T-cell (primary cell): ENCODE results near the gene LLCFC1. TPM values are rescaled to one million over a fixed set of nuclear protein-coding genes. Genes with fewer than 3 reads are reported as not detected.

Source experiments
- ATAC-seq, 4 experiments: fragments of 200-7000 bp in 3 of 4; fragments of 150-1000 bp in 1 of 4; cut with Tn5 transposase; replicated peaks in 1 of 4; 1 replicate in 3 of 4; 2 replicates in 1 of 4; pipeline ENCODE4 v1.10.0; 2021; ENCODE audit warnings: moderate library complexity in 3 of 4, mild to moderate bottlenecking in 2 of 4, moderate number of reproducible peaks in 1 of 4
- CTCF ChIA-PET, 2 donors: fragments of 300-600 bp; sonication (Branson Sonifier 250); formaldehyde crosslinking; loops; one replicate each; lab custom pipeline; 2022; ENCODE audit warnings: antibody characterized with exemption in 2 of 2; lab: Charles Lee
- POLR2A ChIA-PET, 2 donors: fragments of 300-600 bp; sonication (Branson Sonifier 250); formaldehyde crosslinking; loops; one replicate each; lab custom pipeline; 2022; ENCODE audit warnings: antibody characterized with exemption in 2 of 2; lab: Charles Lee
- DNase-seq, 35 experiments: peaks; one replicate each; pipeline versions ENCODE4 v3.0.0 to v3.0.0-alpha.2; 2013 to 2023
- H3K27ac ChIP-seq: one replicate; pipeline ENCODE4 v1.5.1; 2013; ENCODE audit warnings: low read length
- H3K27me3 ChIP-seq, 2 experiments: replicated peaks in 1 of 2; 1 replicate in 1 of 2; 2 replicates in 1 of 2; pipeline versions ENCODE4 v1.6.1 to v1.7.0; 2013; ENCODE audit warnings: low read length in 1 of 2, mixed read lengths in 1 of 2; ENCODE audit not compliant: control insufficient read depth in 2 of 2, insufficient read depth in 2 of 2; ENCODE audit errors: extremely low read depth in 1 of 2
- H3K36me3 ChIP-seq, 2 donors: 1 replicate in 1 of 2; 2 replicates in 1 of 2; pipeline versions ENCODE4 v1.6.1 to v1.7.0; 2013; ENCODE audit warnings: low read length in 1 of 2; ENCODE audit not compliant: control insufficient read depth in 2 of 2, insufficient read depth in 1 of 2; ENCODE audit errors: extremely low read depth in 1 of 2
- H3K4me1 ChIP-seq, 2 experiments: 1 replicate in 1 of 2; 2 replicates in 1 of 2; pipeline versions ENCODE4 v1.6.1 to v1.7.0; 2013; ENCODE audit warnings: low read length in 2 of 2, mixed read lengths in 1 of 2; ENCODE audit not compliant: insufficient read depth in 2 of 2, control insufficient read depth in 1 of 2; ENCODE audit errors: extremely low read depth in 1 of 2
- H3K4me3 ChIP-seq, 2 donors: 1 replicate in 1 of 2; 2 replicates in 1 of 2; pipeline versions ENCODE4 v1.5.1 to v1.7.0; 2013; ENCODE audit warnings: mild to moderate bottlenecking in 2 of 2, low read length in 1 of 2, moderate library complexity in 1 of 2; ENCODE audit not compliant: control insufficient read depth in 1 of 2; ENCODE audit errors: extremely low read depth in 1 of 2
- H3K9me3 ChIP-seq: 2 replicates; pipeline ENCODE4 v1.7.0; 2013
- H3K27ac Mint-ChIP-seq, 2 donors: one replicate each; pipeline ENCODE4 v1.8.0; 2020 to 2021; ENCODE audit warnings: mild to moderate bottlenecking in 2 of 2, mixed read lengths in 2 of 2
- H3K27me3 Mint-ChIP-seq, 2 donors: one replicate each; pipeline ENCODE4 v1.8.0; 2021 to 2022; ENCODE audit warnings: mixed read lengths in 2 of 2
- H3K36me3 Mint-ChIP-seq: one replicate; pipeline ENCODE4 v1.8.0; 2021; ENCODE audit warnings: mixed read lengths
- H3K4me1 Mint-ChIP-seq, 3 donors: one replicate each; pipeline ENCODE4 v1.8.0; 2020 to 2022; ENCODE audit warnings: mixed read lengths in 3 of 3, mild to moderate bottlenecking in 1 of 3
- H3K4me3 Mint-ChIP-seq, 3 donors: one replicate each; pipeline ENCODE4 v1.8.0; 2020 to 2022; ENCODE audit warnings: mild to moderate bottlenecking in 3 of 3, mixed read lengths in 3 of 3, moderate library complexity in 3 of 3
- H3K9me3 Mint-ChIP-seq, 3 donors: one replicate each; pipeline ENCODE4 v1.8.0; 2020 to 2022; ENCODE audit warnings: mixed read lengths in 3 of 3
- WGBS: methylation state at CpG from one replicate; pipeline ENCODE4 v1.1.5; 2013; ENCODE audit warnings: missing lambda C conversion rate; ENCODE audit not compliant: insufficient coverage; 5-methylcytosine and 5-hydroxymethylcytosine counted together
- total RNA-seq, 35 experiments: library from RNA in 6 of 35; stranded (reverse) in 6 of 35; fragments of 120-200 nt in 1 of 35; gene quantifications; one replicate each; pipeline versions ENCODE4 v1.2.1 to v1.2.4 and lab custom pipeline; 2013 to 2026

LLCFC1 gene
- total RNA-seq, result not detected
- total RNA-seq (2013), result not detected
- 0 reads per million in 29 experiments for total RNA-seq (lab: John Stamatoyannopoulos, UW)

DNA sequence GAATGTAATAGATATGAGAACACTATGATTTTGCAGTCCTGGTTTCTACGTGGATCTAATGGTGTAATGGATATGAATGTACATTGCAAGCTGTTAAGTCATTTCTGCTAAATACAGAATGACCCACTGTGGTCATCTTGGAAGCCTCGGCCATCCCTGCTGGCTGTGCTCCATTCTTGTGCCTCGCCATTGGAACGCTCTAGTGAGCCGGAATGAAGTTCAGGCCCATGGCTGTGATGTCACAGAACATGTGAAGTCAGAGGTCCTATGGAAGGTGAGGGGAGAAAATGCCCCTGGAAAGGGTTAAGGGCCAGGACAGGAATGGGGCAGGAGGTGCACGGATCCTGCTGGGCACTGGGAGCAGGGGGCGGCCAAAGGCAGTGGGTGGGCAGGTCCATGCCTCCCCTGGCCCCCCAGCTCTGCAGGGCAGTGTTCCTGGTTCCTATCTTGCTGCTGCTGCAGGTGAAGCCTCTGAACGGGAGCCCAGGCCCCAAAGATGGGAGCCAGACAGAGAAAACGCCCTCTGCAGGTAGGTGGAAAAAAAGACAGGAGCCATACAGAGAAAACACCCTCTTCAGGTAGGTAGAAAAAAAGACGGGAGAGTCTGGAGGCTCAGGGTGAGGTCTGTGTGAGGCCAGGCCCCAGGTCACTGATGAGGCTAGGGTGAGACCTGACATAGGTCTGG lies at the start of gene LLCFC1:
LLCFC1 (plus strand) TSS at position 259 of the 685 bp plus-strand sequence; CDS start at position 397, 138 bp downstream.
- no peaks in the 10 kb centered on the region for H3K4me1 ChIP-seq
- Mint-ChIP-seq H3K27me3 (peaks cover 8 to 16% of the 10 kb centered on the region in 2 donors), H3K36me3 (no peaks in the 10 kb centered on the region), H3K4me1 (no peaks in the 10 kb centered on the region), H3K27ac (no peak within 1 kb of the TSS), H3K4me3 (no peak within 1 kb of the TSS), H3K9me3 (no peaks in the 10 kb centered on the region)
- ChIA-PET POLR2A (no interaction called here), CTCF (no interaction called here)
- WGBS, result 69% methylated on average over 5 of the region's 10 CpGs
- H3K36me3 ChIP-seq, result no peaks in the 10 kb centered on the region
- no peak within 1 kb of the TSS for H3K4me3 ChIP-seq
- H3K27me3 ChIP-seq, result peaks cover 0 to 28% of the 10 kb centered on the region in 2 experiments
- H3K27ac ChIP-seq, result no peak within 1 kb of the TSS
- DNase-seq (peak in 1 of 35 experiments; percentile 15), ATAC-seq (no peak)
- H3K9me3 ChIP-seq, result no peaks in the 10 kb centered on the region

GRCh38 chr7:142889816-142890215 lies 49.5 kb upstream of the LLCFC1 start:
- no peak overlapping the region for H3K4me3 Mint-ChIP-seq
- no peaks in the 10 kb centered on the region for H3K4me1 Mint-ChIP-seq
- H3K27ac Mint-ChIP-seq, result no peak overlapping the region
- ATAC-seq (no peak), DNase-seq (peak in 1 of 35 experiments; percentile 4)
- WGBS, result 75% methylated on average over 3 of the region's 3 CpGs
- H3K9me3 ChIP-seq, result no peaks in the 10 kb centered on the region
- H3K4me1 ChIP-seq, result no peaks in the 10 kb centered on the region
- H3K36me3 Mint-ChIP-seq, result no peaks in the 10 kb centered on the region
- H3K9me3 Mint-ChIP-seq, result no peaks in the 10 kb centered on the region
- H3K4me3 ChIP-seq, result no peak overlapping the region
- CTCF ChIA-PET, result no interaction called here
- no peaks in the 10 kb centered on the region for H3K36me3 ChIP-seq
- no peak overlapping the region for H3K27ac ChIP-seq
- POLR2A ChIA-PET, result no interaction called here
- H3K27me3 ChIP-seq, result peaks cover 0 to 45% of the 10 kb centered on the region in 2 experiments
- H3K27me3 Mint-ChIP-seq, result peaks cover 0 to 6% of the 10 kb centered on the region in 2 donors

- H3K9me3 Mint-ChIP-seq, result no peaks in the 10 kb centered on the region
- ATAC-seq, result no peak
- ChIA-PET POLR2A (no interaction called here), CTCF (no interaction called here)
- H3K36me3 Mint-ChIP-seq, result no peaks in the 10 kb centered on the region
- WGBS, result 91% methylated on average over 11 of the region's 12 CpGs
- Histone ChIP-seq H3K27ac (no peak overlapping the region), H3K4me1 (no peaks in the 10 kb centered on the region), H3K36me3 (no peaks in the 10 kb centered on the region), H3K4me3 (no peak overlapping the region), H3K9me3 (no peaks in the 10 kb centered on the region), H3K27me3 (peaks cover 0 to 37% of the 10 kb centered on the region in 2 experiments)
- H3K4me3 Mint-ChIP-seq, result no peak overlapping the region
- H3K4me1 Mint-ChIP-seq, result no peaks in the 10 kb centered on the region
- no peak overlapping the region for H3K27ac Mint-ChIP-seq
- H3K27me3 Mint-ChIP-seq, result peaks cover 0 to 6% of the 10 kb centered on the region in 2 donors
- no peak for DNase-seq
Measured at GRCh38 chr7:142890874-142891485, 48.3 kb upstream of the LLCFC1 start.

GRCh38 chr7:142891490-142892082 lies 47.7 kb upstream of the LLCFC1 start:
- WGBS, result 87% methylated on average over 7 of the region's 10 CpGs
- no peak for ATAC-seq
- POLR2A ChIA-PET, result no interaction called here

DNA sequence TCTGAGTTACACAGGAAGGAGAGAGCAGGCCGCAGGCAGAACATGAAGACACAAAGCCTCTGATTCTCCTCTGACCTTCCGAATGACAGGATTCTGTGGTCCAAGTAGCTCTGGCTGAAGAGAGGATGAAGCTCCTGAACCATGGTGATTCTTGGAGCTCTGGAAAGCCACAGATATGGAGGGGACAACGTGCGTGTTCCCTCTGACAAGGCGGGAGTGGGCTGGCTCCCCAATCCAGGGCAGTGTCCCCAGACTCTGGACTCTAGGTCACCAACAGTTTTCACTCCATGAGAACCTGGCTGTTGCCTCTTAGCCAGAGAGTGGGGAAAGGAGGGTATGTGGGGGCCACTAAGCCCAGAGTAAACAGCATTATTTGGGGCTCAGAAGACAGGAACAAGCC lies 46.3 kb upstream of the LLCFC1 start:
- no peak overlapping the region for H3K4me3 ChIP-seq
- CTCF ChIA-PET, result interaction anchor here in 1 of 2 donors (0.6 kb wide), 1 partner anchor 9 kb away, joined by 3 read pairs; no protein-coding TSS in a partner anchor
- H3K27ac ChIP-seq, result no peak overlapping the region
- POLR2A ChIA-PET, result no interaction called here
- DNase-seq (no peak), ATAC-seq (no peak)
- Mint-ChIP-seq H3K4me1 (no peaks in the 10 kb centered on the region), H3K9me3 (no peaks in the 10 kb centered on the region), H3K36me3 (no peaks in the 10 kb centered on the region), H3K27ac (no peak overlapping the region), H3K27me3 (peaks cover 6 to 10% of the 10 kb centered on the region in 2 donors), H3K4me3 (no peak overlapping the region)
- H3K9me3 ChIP-seq, result no peaks in the 10 kb centered on the region
- H3K27me3 ChIP-seq, result peaks cover 0 to 40% of the 10 kb centered on the region in 2 experiments
- no peaks in the 10 kb centered on the region for H3K36me3 ChIP-seq
- 78% methylated on average over 4 of the region's 5 CpGs for WGBS
- H3K4me1 ChIP-seq, result no peaks in the 10 kb centered on the region

More at GRCh38 chr7:142891490-142892082, 47.7 kb upstream of the LLCFC1 start:
- peaks cover 0 to 40% of the 10 kb centered on the region in 2 experiments for H3K27me3 ChIP-seq
- Mint-ChIP-seq H3K27me3 (peaks cover 6% of the 10 kb centered on the region in 2 donors), H3K4me3 (no peak overlapping the region), H3K9me3 (no peaks in the 10 kb centered on the region), H3K27ac (no peak overlapping the region), H3K36me3 (no peaks in the 10 kb centered on the region), H3K4me1 (no peaks in the 10 kb centered on the region)
- no peak overlapping the region for H3K27ac ChIP-seq
- no peaks in the 10 kb centered on the region for H3K36me3 ChIP-seq
- H3K4me1 ChIP-seq, result no peaks in the 10 kb centered on the region
- no peak for DNase-seq
- no peaks in the 10 kb centered on the region for H3K9me3 ChIP-seq
- CTCF ChIA-PET, result no interaction called here
- H3K4me3 ChIP-seq, result no peak overlapping the region

DNA sequence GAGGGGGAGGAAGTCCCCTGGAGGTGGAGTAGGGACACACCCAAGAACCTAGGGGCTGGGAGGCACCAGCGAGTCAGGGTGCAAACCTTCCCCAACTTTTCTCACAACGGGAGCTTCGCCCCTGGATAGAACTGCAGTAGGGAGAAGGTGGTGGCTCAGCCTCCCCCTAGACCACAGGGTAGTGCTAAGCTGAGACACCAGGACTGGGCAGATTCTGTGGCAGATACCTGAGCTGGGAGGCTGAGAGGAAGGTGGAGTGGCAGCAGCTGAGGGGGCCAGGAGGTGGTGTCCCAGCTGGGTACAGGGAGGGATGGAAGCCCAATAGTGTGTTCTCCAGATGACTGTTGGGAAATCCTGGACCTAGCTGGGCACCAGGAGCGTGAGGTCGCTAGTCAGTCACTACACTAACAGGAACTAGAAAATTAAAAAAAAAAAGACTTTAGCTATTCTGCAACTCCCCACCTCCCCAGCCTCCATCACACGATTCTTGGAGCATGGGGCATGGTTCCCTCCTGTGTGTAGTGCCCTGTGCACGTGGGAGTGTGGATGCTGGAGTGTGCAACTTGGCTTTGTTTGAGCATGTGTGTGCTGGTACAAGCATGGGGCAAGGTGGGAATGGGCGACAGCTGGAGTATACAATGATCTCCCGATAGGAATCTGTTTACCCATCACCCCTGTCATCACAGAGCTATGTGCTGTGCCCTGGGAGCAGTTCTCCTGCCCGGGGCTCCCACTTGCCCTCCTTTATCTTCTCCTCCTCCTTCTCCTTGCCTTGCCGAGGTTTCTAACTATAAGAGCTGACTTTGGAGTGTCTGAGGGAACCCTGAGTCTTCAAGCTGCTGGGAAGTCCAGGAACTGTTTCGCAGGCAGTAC lies 44.9 kb upstream of the LLCFC1 start:
- no peak for DNase-seq
- peaks cover 6 to 13% of the 10 kb centered on the region in 2 donors for H3K27me3 Mint-ChIP-seq
- ChIA-PET POLR2A (interaction anchor here in 1 of 2 donors (1.0 kb wide), 1 partner anchor 24 kb away, joined by 3 read pairs; no protein-coding TSS in a partner anchor), CTCF (no interaction called here)
- Histone ChIP-seq H3K27me3 (peaks cover 0 to 46% of the 10 kb centered on the region in 2 experiments), H3K4me1 (no peaks in the 10 kb centered on the region), H3K9me3 (no peaks in the 10 kb centered on the region), H3K36me3 (no peaks in the 10 kb centered on the region), H3K27ac (no peak overlapping the region), H3K4me3 (no peak overlapping the region)
- 72% methylated on average over 1 of the region's 12 CpGs for WGBS
- H3K4me3 Mint-ChIP-seq, result no peak overlapping the region
- H3K36me3 Mint-ChIP-seq, result no peaks in the 10 kb centered on the region
- no peak for ATAC-seq
- no peaks in the 10 kb centered on the region for H3K9me3 Mint-ChIP-seq
- H3K27ac Mint-ChIP-seq, result no peak overlapping the region
- H3K4me1 Mint-ChIP-seq, result no peaks in the 10 kb centered on the region
